GM19099 (cell line): ENCODE results near the gene PDPN.

Source experiments
- POLR2A ChIP-seq: IDR thresholded peaks from 3 replicates; pipeline ENCODE4 v1.6.1; 2011; ENCODE audit warnings: low read depth; ENCODE audit not compliant: insufficient read length; ENCODE audit errors: extremely low read depth

The PDPN gene

DNA sequence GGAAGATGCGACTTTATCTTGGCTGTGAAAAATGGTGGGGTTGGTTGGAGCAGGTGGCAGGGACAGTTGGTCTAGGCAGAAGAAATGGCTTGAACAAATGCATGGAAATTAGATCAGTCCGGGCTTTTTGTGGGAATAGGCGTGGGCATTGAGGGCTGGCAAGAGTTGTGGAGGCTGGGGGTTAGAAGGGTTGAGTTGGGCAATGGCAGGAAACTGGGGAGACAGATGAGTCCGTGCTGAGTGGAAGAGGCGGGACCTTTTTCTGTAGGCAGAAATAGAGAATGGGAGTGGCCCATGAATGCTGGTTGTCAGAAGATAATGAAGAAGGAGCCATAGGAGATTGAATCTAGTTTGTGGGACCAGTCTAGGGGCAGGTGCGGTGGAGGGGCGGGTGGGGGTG, 6.9 kb downstream of the PDPN start:
- TF ChIP-seq POLR2A = no peak

DNA sequence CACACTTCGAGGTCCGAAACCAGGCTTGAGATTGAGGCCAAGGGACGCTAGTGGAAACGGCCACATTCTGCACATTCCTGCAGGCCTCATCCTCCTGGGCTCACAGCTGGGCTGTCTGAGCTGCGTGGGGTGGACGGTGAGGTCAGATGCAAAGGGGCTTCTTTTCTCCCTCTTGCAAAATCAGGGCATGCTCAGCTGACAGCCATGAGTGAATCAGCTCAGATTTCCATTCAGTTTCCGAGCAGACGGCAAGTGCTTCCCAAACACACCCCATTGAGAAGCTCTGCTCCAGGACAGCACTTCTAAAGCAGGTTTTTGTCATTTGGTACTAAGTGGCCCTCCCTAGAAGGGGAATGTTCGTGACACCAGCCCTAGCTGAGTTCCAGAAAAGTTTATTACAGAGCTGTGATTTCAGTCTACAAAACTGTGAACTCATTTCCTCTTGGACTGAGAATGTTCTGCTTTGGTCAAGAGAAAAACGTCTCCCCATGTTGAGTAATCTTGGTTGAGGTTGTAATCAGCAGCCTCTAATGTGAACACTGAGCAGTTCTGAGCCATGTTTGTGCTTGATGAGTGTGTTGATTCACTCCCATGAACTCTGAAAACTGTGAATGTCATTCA, 10.0 kb downstream of the PDPN start:
- no peak for TF ChIP-seq POLR2A

DNA sequence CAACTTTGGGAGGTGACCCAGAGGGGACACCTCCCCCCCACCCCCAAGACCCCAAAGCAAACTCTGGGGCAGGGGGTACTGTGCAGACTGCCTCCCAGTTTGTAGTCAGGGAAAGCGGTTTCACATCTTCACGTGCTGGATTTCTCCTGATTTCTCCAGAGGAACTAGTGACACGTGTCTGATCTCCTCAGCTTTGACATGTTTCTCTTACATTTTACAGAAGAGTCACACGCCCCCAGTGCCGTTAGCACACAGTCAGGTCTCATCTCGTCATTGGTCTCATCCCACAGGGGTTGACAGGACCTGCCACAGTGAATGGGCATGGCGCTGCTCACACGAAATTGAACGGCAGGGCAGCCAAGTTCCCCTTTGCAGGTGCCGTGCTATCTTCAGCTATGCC, 11.8 kb downstream of the PDPN start:
- TF ChIP-seq POLR2A = no peak

DNA sequence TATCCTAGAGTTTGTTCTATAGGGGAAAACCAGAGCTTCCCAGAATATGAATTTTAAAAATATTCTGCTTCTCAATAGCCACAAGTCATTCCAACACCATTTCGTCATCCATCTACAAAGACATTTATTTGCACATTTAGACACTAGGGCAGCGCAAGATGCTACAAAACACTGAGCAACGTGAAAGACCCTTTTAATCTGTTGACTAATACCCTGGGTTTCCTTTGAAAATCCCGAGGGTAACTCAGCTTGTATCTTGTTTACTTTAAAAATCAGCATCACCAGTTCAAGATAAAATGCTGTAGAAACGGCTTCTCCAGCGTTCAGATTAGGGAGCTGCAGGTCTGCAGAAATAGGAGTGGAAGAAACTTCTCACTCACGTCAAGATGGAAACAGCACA, 13.5 kb downstream of the PDPN start:
- TF ChIP-seq POLR2A = no peak

DNA sequence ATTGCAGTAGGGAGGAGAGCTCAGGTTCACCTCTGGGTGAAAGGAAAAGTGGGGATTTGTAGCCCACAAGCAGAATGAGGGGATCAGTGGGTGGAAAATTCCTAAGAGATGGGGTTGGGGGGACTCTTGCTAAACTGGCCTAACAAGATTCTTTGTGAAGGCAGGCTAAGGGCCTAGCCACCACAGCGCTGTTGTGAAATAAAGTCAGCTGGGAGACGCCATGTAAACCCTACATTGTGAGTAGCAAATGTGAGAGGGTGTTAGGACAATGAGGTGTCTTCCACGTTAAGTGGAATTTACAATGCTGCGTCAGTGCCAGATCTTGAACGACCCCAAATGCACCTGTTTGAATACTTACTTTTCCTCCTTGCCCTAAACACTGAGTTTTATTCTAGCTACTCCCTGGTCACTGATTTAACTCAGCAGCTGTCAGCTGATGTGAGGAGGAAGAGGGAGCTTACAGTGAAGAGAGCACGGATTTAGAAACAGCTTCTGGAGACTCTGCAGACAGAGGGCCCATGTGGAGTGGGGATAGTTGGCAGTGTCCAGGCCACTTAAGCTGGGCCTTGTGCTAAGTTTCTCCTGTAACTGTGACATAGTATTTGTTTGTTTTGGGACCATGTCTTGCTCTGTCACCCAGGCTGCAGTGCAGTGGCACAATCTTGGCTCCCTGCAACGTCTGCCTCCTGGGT, 17.3 kb downstream of the PDPN start:
- TF ChIP-seq POLR2A = no peak

DNA sequence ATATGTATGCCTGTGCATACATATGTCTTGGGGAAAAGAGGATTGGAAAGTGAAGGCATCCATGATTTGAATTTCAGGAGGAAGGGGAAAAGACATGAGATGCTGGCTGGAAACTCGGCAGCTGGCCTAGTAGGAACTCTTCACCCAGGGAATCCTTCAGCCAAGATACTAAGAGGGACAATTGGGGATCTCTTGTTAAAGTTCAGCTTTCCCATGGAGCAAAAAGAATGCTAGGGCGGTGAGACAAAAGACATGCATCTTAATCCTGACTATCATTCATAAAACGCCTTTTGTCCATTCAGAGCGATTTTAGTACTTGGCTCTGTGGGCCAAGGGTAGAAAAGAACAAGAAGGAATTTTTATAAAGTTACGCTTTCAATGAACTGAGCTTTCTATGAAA, 20.5 kb downstream of the PDPN start:
- no peak for TF ChIP-seq POLR2A

DNA sequence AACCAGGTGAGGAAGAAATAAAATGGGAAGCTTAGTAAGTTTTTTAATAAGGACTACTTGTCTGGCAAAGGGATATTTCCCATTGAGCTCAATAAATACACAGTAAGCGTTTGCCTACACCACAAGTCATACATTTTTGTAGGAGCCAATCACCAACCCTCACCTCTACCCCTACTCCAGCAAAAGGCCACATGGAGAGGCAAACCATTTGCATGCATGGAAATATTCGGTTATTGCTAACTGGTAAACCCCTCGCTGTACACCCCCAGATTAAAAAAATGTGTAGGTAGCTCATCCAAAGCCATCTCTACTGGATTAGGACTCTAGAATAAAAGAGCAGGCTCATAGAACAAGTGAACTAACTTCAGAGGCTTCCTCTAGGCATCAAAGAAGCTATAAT, 21.1 kb downstream of the PDPN start:
- no peak for TF ChIP-seq POLR2A

DNA sequence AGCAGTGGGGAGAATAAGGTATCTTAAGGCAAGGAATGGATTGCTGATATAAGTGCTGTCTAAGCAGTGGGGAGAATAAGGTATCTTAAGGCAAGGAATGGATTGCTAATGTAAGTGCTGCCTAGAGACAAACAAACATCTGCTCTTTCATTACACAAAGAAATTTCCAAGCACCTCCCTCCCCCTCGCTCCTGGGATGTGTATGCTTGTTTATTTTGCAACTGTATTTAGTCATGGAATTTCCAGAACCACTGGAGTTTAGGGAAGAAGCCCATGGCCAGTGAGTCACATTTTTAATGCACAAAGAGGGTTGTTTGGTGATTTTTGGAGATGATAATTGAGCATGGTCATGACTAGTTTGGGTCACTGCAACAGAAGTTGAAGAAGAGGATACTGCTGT, 21.5 kb downstream of the PDPN start:
- TF ChIP-seq POLR2A = no peak

DNA sequence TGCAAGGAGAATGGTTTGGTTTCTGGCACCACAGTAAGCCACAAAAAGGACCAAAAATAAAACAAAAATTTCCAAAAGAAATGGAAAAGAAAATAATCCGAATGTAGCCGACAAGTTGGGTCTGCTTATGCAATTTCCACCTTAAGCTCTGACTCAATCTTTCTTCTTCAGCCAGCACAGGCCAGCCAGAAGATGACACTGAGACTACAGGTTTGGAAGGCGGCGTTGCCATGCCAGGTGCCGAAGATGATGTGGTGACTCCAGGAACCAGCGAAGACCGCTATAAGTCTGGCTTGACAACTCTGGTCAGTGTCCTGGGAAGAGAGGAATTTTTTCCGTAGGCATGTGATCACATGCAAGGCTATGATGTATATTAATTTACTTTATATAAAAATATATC, 23.4 kb downstream of the PDPN start:
- no peak for TF ChIP-seq POLR2A

DNA sequence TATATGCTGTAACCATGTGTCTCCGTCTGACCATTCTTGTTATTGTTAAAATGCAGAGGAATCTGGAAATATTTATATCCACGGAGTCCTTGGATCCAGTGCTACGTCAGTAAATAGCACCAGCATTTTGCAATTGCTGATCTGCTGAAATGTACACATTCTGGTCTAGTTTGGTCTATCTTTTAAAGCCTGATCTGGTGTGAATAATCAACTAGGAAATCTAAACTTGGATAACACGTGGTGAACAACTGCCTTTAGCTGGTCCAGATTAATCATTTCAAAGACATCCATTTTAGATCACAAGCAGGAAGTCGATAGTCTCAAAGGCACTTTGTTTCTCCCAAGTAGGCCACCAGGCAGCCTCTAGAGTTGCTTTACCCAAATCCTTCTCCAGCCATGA, 32.6 kb downstream of the PDPN start:
- TF ChIP-seq POLR2A = no peak

DNA sequence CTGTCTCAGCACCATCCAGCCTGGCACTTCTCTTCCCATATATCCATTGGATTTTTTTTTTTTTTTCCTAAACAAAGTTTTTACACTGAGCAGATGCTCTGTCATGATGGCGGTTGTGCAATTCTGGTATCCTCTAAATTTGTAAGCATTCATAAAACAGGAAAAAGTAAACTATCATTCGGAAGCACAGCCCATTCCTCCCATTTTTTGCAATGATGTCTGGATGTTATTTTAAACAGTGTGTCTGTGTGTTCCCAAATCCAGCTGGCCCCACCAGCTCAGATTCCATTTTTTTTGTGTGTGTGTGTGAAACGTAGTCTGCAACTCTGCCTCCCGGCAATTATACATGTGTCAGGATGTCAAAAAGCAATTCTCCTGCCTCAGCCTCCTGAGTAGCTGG, 33.5 kb downstream of the PDPN start:
- no peak for TF ChIP-seq POLR2A

DNA sequence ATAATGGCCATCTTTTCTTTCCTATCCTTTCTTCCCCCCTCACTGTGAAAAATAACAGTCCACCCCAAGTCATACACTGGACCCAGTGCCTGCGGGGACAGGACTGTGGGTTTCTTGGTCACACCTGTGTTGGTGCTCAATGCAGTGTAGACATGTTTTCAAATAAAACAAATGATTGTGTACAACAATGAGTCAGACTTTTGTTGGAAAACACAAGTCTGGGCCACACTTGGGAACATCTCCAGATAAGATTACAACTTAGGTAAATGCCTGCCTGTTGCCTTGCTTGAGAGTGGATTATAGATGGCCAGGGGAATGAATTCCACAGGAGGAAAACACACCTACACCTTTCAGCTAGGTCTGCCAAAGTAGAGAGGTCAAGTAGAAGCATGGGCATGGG, 34.1 kb downstream of the PDPN start:
- no peak for TF ChIP-seq POLR2A

DNA sequence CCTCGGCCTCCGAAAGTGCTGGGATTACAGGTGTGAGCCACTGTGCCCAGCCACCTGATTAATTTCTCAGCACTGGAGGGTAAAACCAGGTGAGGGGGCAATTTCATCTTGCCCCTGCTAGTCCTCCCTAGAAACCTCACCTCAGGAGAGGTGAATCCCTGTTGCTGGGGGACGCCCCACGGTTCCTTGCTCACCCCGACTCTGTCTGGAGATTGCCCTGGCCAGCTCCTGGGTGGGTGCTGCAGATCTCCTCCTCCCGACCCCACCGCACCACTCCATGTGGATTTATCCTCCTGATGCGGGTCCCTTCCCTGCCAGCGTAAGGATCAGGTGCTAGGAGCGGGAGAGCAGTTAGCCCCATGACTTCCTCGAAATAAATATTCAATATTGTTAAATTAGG, 34.9 kb downstream of the PDPN start:
- no peak for TF ChIP-seq POLR2A

DNA sequence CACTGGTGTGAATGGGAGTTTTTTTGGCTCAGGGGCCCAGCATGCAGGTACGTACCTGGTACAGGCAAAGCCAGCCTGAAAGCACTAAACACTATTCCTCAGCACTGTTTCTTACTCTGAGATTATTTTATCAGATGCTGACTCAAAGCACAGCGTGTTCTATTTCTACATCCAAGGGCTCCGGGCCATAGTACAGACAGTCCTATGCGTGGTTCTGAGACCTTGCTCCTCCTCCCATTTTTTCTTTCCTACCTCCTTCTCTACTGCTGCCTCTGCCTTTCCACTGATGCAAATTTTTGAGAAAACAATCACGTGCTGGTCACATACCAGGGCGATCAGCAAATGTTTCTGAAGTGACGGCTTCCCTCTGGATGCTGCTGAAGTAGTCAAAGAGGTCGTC, 36.3 kb downstream of the PDPN start:
- no peak for TF ChIP-seq POLR2A

DNA sequence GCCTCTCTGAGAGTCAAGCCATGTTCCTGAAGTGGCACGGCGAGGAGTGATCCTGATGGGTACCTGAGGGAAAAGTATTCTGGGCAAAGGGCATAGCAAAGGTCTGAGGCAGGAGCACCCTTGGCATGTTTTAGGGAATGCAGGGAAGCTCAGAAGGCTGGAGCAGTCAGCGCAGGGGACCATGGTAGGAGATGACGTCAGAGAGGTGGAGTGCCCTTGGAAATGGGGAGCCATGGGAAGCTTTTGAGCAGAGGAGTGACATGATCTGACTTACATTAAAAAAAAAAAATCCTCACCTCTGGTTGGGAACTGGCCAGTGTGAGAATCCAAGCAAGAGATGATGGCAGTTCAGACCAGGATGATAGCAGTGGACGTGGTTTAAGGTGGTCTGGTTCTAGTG, 37.2 kb downstream of the PDPN start:
- no peak for TF ChIP-seq POLR2A

DNA sequence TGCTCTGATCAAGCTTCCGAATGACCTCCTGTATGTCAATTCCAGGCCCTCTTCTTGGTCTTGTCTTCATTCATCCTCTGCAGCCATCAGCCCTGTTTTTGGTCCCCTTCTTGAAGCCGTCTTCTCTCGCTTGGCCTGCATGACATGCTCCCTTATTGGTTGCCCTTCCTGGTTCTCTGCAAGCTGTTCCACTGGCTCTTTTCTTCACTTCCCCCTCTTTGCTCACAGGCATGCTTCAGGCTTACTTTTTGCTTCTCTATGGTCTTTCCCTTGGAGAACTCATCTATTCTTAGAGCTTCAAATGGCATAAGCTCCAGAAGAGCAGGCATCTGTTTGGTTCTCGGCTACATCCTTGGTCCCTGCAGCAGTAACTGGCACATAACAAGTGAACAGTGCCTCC, 38.8 kb downstream of the PDPN start:
- TF ChIP-seq POLR2A = no peak
